Uterus (tissue), 4 donors: Measurements from ENCODE around the gene P4HA2. TPM values are rescaled to one million over a fixed set of nuclear protein-coding genes. Genes with fewer than 3 reads are reported as not detected.

Source experiments
- DNase-seq, 2 donors: peaks; one replicate each; pipeline ENCODE4 v3.0.0-alpha.2; 2019 to 2020
- H3K27ac ChIP-seq, 2 donors: fragments of 200-600 bp; sonication (generic); 1 replicate in 1 of 2; 2 replicates in 1 of 2; pipeline ENCODE4 v1.5.1; 2016 to 2018
- H3K27me3 ChIP-seq, 2 donors: fragments of 200-600 bp; sonication (generic); one replicate each; pipeline ENCODE4 v1.5.1; 2018 to 2019; ENCODE audit warnings: control low read depth in 1 of 2
- H3K36me3 ChIP-seq, 2 donors: fragments of 200-600 bp; sonication (generic); one replicate each; pipeline ENCODE4 v1.5.1; 2019; ENCODE audit warnings: control low read depth in 1 of 2
- H3K4me1 ChIP-seq, 2 donors: fragments of 200-600 bp; sonication (generic); one replicate each; pipeline ENCODE4 v1.5.1; 2018 to 2019; ENCODE audit warnings: control low read depth in 1 of 2
- H3K4me3 ChIP-seq, 2 donors: fragments of 200-600 bp; sonication (generic); 1 replicate in 1 of 2; 2 replicates in 1 of 2; pipeline ENCODE4 v1.5.1; 2018 to 2019; ENCODE audit warnings: mild to moderate bottlenecking in 1 of 2
- H3K9me3 ChIP-seq, 2 donors: fragments of 200-600 bp; sonication (generic); one replicate each; pipeline ENCODE4 v1.5.1; 2019; ENCODE audit warnings: control low read depth in 1 of 2
- POLR2A ChIP-seq, 2 donors: fragments of 450-650 bp; IDR thresholded peaks; one replicate each; pipeline ENCODE4 v1.6.1; 2016; ENCODE audit warnings: antibody characterized with exemption in 2 of 2, mild to moderate bottlenecking in 1 of 2, moderate library complexity in 1 of 2
- intact Hi-C: fragments of 100-400 bp; cut with DNase I; formaldehyde crosslinking; loops from one replicate; pipeline ENCODE4 v1.15.1; 2023; ENCODE audit warnings: low total_unique reads
- total RNA-seq, 4 donors: library from RNA; depleted of rRNA in 3 of 4; stranded (reverse); fragments of >200 nt in 3 of 4; gene quantifications; one replicate each; pipeline versions ENCODE4 v1.1.0 to v1.2.4, GENCODE V29; 2014 to 2023
- TF ChIP-seq, protein P1 (sequence below), 4 experiments: fragments of 200-600 bp in 2 of 4; fragments of 450-650 bp in 2 of 4; sonication (generic) in 2 of 4; IDR thresholded peaks; one replicate each; pipeline ENCODE4 v1.5.1; 2016 to 2019; ENCODE audit warnings: antibody characterized with exemption in 4 of 4, mild to moderate bottlenecking in 2 of 4, moderate library complexity in 1 of 4
- donor health status: DM: yes; HTN: yes; CAD: no.

Gene P4HA2
- total RNA-seq, 4 donors from 2014 or later = 19.4 to 112 (median 85.2) TPM

DNA sequence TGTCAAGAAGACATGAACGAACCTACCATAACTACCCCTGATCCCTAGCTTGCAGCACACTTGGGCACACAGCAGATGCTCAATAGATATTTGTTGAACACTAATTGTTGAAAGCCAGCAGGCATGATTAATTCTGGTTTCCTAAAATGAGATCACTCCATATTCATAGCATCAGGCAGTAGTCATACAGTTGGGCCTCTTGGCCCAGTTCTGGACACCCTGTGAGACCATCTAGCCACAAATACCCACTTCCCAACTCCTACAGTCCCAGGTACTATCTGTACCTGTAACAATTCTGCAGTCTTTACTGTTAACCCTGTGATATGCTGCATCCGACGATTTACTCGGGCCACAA is 24.2 kb downstream of the P4HA2 start:
- intact Hi-C loops = no loop called here
- no peaks in the 10 kb centered on the region for H3K9me3 ChIP-seq
- H3K27me3 ChIP-seq = no peaks in the 10 kb centered on the region
- H3K27ac ChIP-seq = no peak overlapping the region
- TF ChIP-seq, protein P1, sequence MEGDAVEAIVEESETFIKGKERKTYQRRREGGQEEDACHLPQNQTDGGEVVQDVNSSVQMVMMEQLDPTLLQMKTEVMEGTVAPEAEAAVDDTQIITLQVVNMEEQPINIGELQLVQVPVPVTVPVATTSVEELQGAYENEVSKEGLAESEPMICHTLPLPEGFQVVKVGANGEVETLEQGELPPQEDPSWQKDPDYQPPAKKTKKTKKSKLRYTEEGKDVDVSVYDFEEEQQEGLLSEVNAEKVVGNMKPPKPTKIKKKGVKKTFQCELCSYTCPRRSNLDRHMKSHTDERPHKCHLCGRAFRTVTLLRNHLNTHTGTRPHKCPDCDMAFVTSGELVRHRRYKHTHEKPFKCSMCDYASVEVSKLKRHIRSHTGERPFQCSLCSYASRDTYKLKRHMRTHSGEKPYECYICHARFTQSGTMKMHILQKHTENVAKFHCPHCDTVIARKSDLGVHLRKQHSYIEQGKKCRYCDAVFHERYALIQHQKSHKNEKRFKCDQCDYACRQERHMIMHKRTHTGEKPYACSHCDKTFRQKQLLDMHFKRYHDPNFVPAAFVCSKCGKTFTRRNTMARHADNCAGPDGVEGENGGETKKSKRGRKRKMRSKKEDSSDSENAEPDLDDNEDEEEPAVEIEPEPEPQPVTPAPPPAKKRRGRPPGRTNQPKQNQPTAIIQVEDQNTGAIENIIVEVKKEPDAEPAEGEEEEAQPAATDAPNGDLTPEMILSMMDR (IDR thresholded peaks at IDR 0.05) = no peak
- no peak for TF ChIP-seq POLR2A (IDR thresholded peaks at IDR 0.05)
- DNase-seq = no peak
- H3K36me3 ChIP-seq = no peaks in the 10 kb centered on the region
- H3K4me3 ChIP-seq = no peak overlapping the region
- no peaks in the 10 kb centered on the region for H3K4me1 ChIP-seq

DNA sequence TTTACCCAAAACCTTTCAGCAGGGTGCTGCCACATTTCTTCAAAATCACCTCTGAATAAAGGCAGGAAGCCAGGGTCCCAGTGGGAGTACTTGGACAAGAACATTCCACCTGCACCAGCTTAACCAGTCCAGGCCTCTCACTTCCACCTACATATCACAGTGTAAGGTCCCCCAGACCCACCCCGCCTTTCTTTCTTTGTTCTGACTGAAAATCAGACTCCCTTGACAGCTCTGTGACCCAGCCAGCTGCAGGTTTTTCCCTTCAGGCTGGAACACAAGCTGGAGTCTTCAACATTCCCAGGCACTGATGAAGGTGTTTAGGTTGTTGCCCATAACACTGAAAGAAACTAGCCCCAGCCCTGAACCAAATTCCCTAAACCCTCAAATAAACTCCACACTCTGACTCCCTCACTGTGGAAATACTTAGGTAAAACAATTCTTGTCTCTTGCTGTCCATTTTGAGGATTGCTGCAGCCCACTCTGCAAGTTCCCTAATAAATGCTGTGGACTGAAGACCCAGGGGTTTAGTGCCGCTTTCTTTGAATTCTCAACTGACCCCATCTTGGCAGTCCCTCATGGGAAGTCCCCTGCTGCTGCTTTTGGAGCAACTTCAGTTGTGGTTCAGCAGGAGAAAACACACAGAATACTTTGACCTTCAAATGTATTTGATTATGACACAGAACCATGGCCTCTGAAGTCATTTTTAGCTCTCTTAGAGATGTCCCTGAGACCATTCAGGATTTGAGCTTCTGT is 24.8 kb downstream of the P4HA2 start:
- Histone ChIP-seq H3K9me3 (no peaks in the 10 kb centered on the region), H3K4me3 (no peak overlapping the region), H3K36me3 (no peaks in the 10 kb centered on the region), H3K27me3 (no peaks in the 10 kb centered on the region), H3K27ac (no peak overlapping the region), H3K4me1 (no peaks in the 10 kb centered on the region)
- TF ChIP-seq POLR2A (IDR thresholded peaks at IDR 0.05) = no peak
- TF ChIP-seq, protein P1 (IDR thresholded peaks at IDR 0.05) = no peak
- DNase-seq = no peak
- intact Hi-C loops = no loop called here

DNA sequence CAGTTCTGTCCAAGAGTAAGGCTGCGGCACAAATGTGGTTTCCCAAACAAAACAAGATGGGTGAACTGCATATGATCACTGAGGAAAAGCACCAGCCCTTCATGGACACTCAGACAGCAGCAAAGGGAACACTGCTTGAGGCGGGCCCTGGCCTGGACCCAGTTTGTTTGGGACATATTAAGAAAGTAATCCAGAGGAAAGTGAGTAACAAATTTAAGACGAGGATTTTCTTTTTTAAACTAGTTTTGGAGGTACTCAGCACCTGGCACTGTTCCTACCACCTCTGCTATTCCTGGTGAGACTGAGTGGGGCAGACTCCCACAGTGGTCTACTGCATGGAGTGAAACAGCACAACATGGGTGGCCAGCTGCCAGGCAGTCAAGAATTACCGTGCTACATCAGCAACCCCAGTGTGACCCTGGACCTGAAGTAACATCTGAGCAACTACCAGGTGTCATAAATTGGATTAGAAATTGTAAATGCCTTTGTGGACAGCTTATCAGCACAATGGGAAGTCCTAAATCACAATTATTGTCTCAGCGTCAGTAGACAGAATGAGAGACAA is 28.5 kb downstream of the P4HA2 start:
- DNase-seq = no peak
- Histone ChIP-seq H3K27me3 (no peaks in the 10 kb centered on the region), H3K4me1 (no peaks in the 10 kb centered on the region), H3K36me3 (no peaks in the 10 kb centered on the region), H3K27ac (no peak overlapping the region), H3K9me3 (no peaks in the 10 kb centered on the region), H3K4me3 (no peak overlapping the region)
- TF ChIP-seq POLR2A (IDR thresholded peaks at IDR 0.05) = no peak
- TF ChIP-seq, protein P1 (IDR thresholded peaks at IDR 0.05) = no peak
- intact Hi-C loops = no loop called here

DNA sequence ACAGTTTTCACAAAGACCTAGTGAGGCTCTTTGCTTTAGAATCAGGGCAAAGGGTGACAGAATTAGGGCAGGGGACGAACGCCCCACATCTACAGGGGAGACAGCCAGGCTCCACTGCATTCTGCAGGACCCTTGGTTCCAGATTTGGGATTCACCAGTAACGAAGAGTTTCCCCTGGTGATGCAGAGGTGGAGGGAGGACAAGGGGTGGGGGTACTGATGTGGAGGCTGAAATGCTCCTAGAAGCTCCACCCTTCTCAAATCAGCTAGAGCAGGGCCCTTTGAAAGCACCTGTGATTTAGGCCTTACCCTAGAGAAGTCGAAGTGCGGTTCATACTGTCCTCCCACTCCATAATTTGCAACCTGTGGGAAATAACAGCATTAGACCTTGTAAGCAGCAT is 29.1 kb downstream of the P4HA2 start:
- Histone ChIP-seq H3K36me3 (no peaks in the 10 kb centered on the region), H3K27ac (no peak overlapping the region), H3K4me3 (no peak overlapping the region), H3K27me3 (no peaks in the 10 kb centered on the region), H3K9me3 (no peaks in the 10 kb centered on the region), H3K4me1 (no peaks in the 10 kb centered on the region)
- no peak for DNase-seq
- intact Hi-C loops = no loop called here
- no peak for TF ChIP-seq POLR2A (IDR thresholded peaks at IDR 0.05)
- TF ChIP-seq, protein P1 (IDR thresholded peaks at IDR 0.05) = no peak

DNA sequence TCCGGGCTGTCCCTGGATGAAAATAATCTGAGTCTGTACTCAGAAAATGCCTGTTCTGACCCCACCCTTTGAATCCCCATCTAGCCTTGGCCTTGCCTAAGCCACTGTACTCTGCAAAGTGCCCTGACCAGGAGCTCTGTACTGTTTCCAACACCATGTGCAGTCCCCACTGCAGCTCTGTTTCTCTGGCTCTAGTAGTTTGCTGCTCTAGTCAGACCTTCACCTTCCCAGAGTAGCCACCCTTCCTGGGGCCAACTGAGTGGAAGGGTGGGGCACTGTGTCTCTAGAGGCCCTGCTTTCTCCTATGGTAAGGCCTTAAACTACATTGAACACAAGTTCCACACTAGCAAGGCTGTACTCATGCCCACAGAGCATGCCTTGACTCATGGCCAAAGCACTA is 31.9 kb downstream of the P4HA2 start:
- H3K27ac ChIP-seq = no peak overlapping the region
- H3K4me1 ChIP-seq = no peaks in the 10 kb centered on the region
- intact Hi-C loops = no loop called here
- no peak for TF ChIP-seq POLR2A (IDR thresholded peaks at IDR 0.05)
- TF ChIP-seq, protein P1 (IDR thresholded peaks at IDR 0.05) = no peak
- H3K36me3 ChIP-seq = no peaks in the 10 kb centered on the region
- no peaks in the 10 kb centered on the region for H3K27me3 ChIP-seq
- H3K4me3 ChIP-seq = no peak overlapping the region
- no peaks in the 10 kb centered on the region for H3K9me3 ChIP-seq
- no peak for DNase-seq
